Measurements from ENCODE around the gene SLC39A11.

GRCh38 chr17:72635034-72635635 is 457.4 kb downstream of the SLC39A11 start:
- TF ChIP-seq CTCF (conservative IDR thresholded peaks at IDR 0.05; ENCODE audit: low read depth, low read length) (no peak), EZH2 (IDR thresholded peaks at IDR 0.05; ENCODE audit: borderline replicate concordance, low read depth, low read length, poor library complexity, severe bottlenecking) (no peak)
